Tibial nerve (tissue), 3 donors: Measurements from ENCODE around the gene CCDC40.

Experiments
- POLR2A ChIP-seq, 2 donors: fragments of 450-650 bp; IDR thresholded peaks; one replicate each; pipeline ENCODE4 v1.6.1; 2017; ENCODE audit warnings: antibody characterized with exemption in 2 of 2, mild to moderate bottlenecking in 2 of 2, moderate library complexity in 2 of 2
- TF ChIP-seq, protein P1 (sequence below), 5 experiments: fragments of 200-600 bp in 3 of 5; fragments of 450-650 bp in 2 of 5; sonication (generic) in 3 of 5; IDR thresholded peaks; one replicate each; pipeline ENCODE4 v1.5.1; 2016 to 2019; ENCODE audit warnings: antibody characterized with exemption in 5 of 5, mild to moderate bottlenecking in 3 of 5, moderate library complexity in 2 of 5

DNA sequence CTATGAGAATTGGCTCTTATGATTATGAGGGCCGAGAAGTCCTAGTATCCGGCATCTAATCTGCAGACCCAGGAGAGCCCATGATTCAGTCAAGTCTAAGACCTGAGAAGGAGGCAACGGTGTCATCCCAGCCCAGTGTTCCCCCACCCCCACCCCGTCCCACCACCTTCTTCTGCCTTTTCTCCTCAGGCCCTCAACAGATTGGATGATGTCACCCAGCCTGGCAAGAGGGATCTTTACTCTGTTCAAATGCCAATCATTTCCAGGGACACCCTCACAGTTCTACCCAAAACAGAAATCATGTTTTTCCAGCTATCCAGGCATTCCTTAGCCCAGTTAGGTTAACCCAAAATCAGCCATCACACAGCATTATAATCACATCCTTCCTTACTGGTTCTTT, 54.9 kb downstream of the CCDC40 start:
- TF ChIP-seq POLR2A (IDR thresholded peaks at IDR 0.05): no peak
- TF ChIP-seq, protein P1, sequence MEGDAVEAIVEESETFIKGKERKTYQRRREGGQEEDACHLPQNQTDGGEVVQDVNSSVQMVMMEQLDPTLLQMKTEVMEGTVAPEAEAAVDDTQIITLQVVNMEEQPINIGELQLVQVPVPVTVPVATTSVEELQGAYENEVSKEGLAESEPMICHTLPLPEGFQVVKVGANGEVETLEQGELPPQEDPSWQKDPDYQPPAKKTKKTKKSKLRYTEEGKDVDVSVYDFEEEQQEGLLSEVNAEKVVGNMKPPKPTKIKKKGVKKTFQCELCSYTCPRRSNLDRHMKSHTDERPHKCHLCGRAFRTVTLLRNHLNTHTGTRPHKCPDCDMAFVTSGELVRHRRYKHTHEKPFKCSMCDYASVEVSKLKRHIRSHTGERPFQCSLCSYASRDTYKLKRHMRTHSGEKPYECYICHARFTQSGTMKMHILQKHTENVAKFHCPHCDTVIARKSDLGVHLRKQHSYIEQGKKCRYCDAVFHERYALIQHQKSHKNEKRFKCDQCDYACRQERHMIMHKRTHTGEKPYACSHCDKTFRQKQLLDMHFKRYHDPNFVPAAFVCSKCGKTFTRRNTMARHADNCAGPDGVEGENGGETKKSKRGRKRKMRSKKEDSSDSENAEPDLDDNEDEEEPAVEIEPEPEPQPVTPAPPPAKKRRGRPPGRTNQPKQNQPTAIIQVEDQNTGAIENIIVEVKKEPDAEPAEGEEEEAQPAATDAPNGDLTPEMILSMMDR (IDR thresholded peaks at IDR 0.05): no peak
